ENCODE data around the gene DNMT3L. TPM values are rescaled to one million over a fixed set of nuclear protein-coding genes. Genes with fewer than 3 reads are reported as not detected.

DNMT3L gene
- polyA plus RNA-seq, 1 experiment: not detected

GRCh38 chr21:44291078-44291935 is 29.6 kb upstream of the DNMT3L start:
- ChIA-PET POLR2A (no interaction called here), CTCF (no interaction called here)
- Histone ChIP-seq H3K4me3 (ENCODE audit: low read depth, low read length) (no peak overlapping the region), H3K27me3 (ENCODE audit: control insufficient read depth, insufficient read depth, low read length) (peaks cover 1% of the 10 kb centered on the region), H3K36me3 (ENCODE audit: control insufficient read depth, insufficient read depth, low read length) (no peaks in the 10 kb centered on the region)
- no peak for DNase-seq (ENCODE audit: low read depth)
- no peak for TF ChIP-seq CTCF (IDR thresholded peaks at IDR 0.05; ENCODE audit: insufficient read depth, low read depth, low read length)

GRCh38 chr21:44290327-44291077 is 28.8 kb upstream of the DNMT3L start:
- peaks cover 1% of the 10 kb centered on the region for H3K27me3 ChIP-seq (ENCODE audit: control insufficient read depth, insufficient read depth, low read length)
- H3K4me3 ChIP-seq (ENCODE audit: low read depth, low read length): no peak overlapping the region
- ChIA-PET POLR2A (no interaction called here), CTCF (no interaction called here)
- TF ChIP-seq CTCF (IDR thresholded peaks at IDR 0.05; ENCODE audit: insufficient read depth, low read depth, low read length): no peak
- H3K36me3 ChIP-seq (ENCODE audit: control insufficient read depth, insufficient read depth, low read length): no peaks in the 10 kb centered on the region
- no peak for DNase-seq (ENCODE audit: low read depth)

GRCh38 chr21:44289381-44290010 is 27.8 kb upstream of the DNMT3L start:
- TF ChIP-seq CTCF (IDR thresholded peaks at IDR 0.05; ENCODE audit: insufficient read depth, low read depth, low read length): no peak
- Histone ChIP-seq H3K4me3 (ENCODE audit: low read depth, low read length) (no peak overlapping the region), H3K36me3 (ENCODE audit: control insufficient read depth, insufficient read depth, low read length) (no peaks in the 10 kb centered on the region), H3K27me3 (ENCODE audit: control insufficient read depth, insufficient read depth, low read length) (peaks cover 1% of the 10 kb centered on the region)
- no peak for DNase-seq (ENCODE audit: low read depth)
- CTCF ChIA-PET: no interaction called here
- POLR2A ChIA-PET: no interaction called here

- no peak for TF ChIP-seq CTCF (IDR thresholded peaks at IDR 0.05; ENCODE audit: insufficient read depth, low read depth, low read length)
- H3K4me3 ChIP-seq (ENCODE audit: low read depth, low read length): no peak overlapping the region
- ChIA-PET POLR2A (no interaction called here), CTCF (interaction anchor here (2.0 kb wide), 1 partner anchor 9 kb away, joined by 9 read pairs; no protein-coding TSS in a partner anchor)
- no peaks in the 10 kb centered on the region for H3K36me3 ChIP-seq (ENCODE audit: control insufficient read depth, insufficient read depth, low read length)
- peaks cover 1% of the 10 kb centered on the region for H3K27me3 ChIP-seq (ENCODE audit: control insufficient read depth, insufficient read depth, low read length)
- no peak for DNase-seq (ENCODE audit: low read depth)
Measured at GRCh38 chr21:44288251-44289110, 26.8 kb upstream of the DNMT3L start.

All from BJ (cell line).